Activated CD4-positive, alpha-beta T cell treated with anti-CD3 and anti-CD28 coated beads, Interleukin-2, Interleukin-4, amounts not matched to agents 100 ng/mL and 50 ng/mL, durations not matched to agents 16 hours and 8 hours (primary cell): ENCODE measurements around the gene ELK4.
"Not testable (repeated sequence)": the region's sequence is repeated elsewhere in the genome, so short reads cannot be mapped to it uniquely, and the experiment has no call there.

Source experiments
- DNase-seq: peaks from one replicate; pipeline ENCODE4 v3.0.0-alpha.2; 2020; ENCODE audit warnings: low spot score

Gene ELK4

GRCh38 chr1:205664399-205665017 lies 32.7 kb upstream of the ELK4 start:
- no peak for DNase-seq

GRCh38 chr1:205663286-205663936 lies 31.6 kb upstream of the ELK4 start:
- DNase-seq: no peak

GRCh38 chr1:205662791-205663190 lies 31.0 kb upstream of the ELK4 start:
- no peak for DNase-seq

GRCh38 chr1:205662135-205662738 lies 30.4 kb upstream of the ELK4 start:
- DNase-seq: no peak

GRCh38 chr1:205661429-205662134 lies 29.8 kb upstream of the ELK4 start:
- no peak for DNase-seq

- DNase-seq: no peak
Measured at GRCh38 chr1:205660361-205660760, 28.6 kb upstream of the ELK4 start.

GRCh38 chr1:205658943-205659581 lies 27.3 kb upstream of the ELK4 start:
- peak; percentile 77 for DNase-seq

- DNase-seq: no peak
Measured at GRCh38 chr1:205656236-205656635, 24.4 kb upstream of the ELK4 start.

GRCh38 chr1:205652984-205653383 lies 21.2 kb upstream of the ELK4 start:
- no peak for DNase-seq

- no peak for DNase-seq
Measured at GRCh38 chr1:205650241-205650640, 18.4 kb upstream of the ELK4 start.

GRCh38 chr1:205645519-205645918 lies 13.7 kb upstream of the ELK4 start:
- DNase-seq: no peak

GRCh38 chr1:205642679-205643307 lies 11.0 kb upstream of the ELK4 start:
- no peak for DNase-seq

GRCh38 chr1:205639567-205639966 lies 7.8 kb upstream of the ELK4 start:
- DNase-seq: no peak

GRCh38 chr1:205637854-205638468 lies 6.2 kb upstream of the ELK4 start:
- no peak for DNase-seq

GRCh38 chr1:205636732-205637131 lies 4.9 kb upstream of the ELK4 start:
- DNase-seq: no peak

GRCh38 chr1:205636138-205636530 lies 4.3 kb upstream of the ELK4 start:
- DNase-seq: not testable (repeated sequence)

GRCh38 chr1:205633421-205633976 lies 1.7 kb upstream of the ELK4 start:
- no peak for DNase-seq

GRCh38 chr1:205632669-205633169 lies 908 bp upstream of the ELK4 start:
- no peak for DNase-seq

GRCh38 chr1:205631010-205631767 lies 622 bp downstream of the ELK4 start:
- peak; percentile 92 for DNase-seq

GRCh38 chr1:205630651-205631009 lies 1.2 kb downstream of the ELK4 start:
- DNase-seq: no peak
